Peyer's patch (tissue), 4 donors: ENCODE measurements around the gene SETD1B.

Experiments used
- CTCF ChIP-seq, 6 experiments: fragments of 450-650 bp in 4 of 6; fragments of 200-600 bp in 2 of 6; sonication (generic) in 1 of 6; IDR thresholded peaks; one replicate each; pipeline ENCODE4 v1.5.1; 2017 to 2019; ENCODE audit warnings: antibody characterized with exemption in 6 of 6, mild to moderate bottlenecking in 3 of 6, moderate library complexity in 1 of 6
- POLR2A ChIP-seq, 2 donors: fragments of 450-650 bp; IDR thresholded peaks; one replicate each; pipeline ENCODE4 v1.5.1; 2017; ENCODE audit warnings: antibody characterized with exemption in 2 of 2, mild to moderate bottlenecking in 2 of 2, moderate library complexity in 2 of 2

GRCh38 chr12:121804417-121805111 lies 755 bp downstream of the SETD1B start:
- TF ChIP-seq CTCF (IDR thresholded peaks at IDR 0.05) (peak in 1 of 6 experiments; percentile 11), POLR2A (IDR thresholded peaks at IDR 0.05) (peak in 1 of 2 donors; percentile 14)
